DMS53 (cell line): Measurements from ENCODE around the gene ELF3.
A peak's percentile ranks its signal among the peaks of the same experiment; 100 is the strongest.
"Not testable (repeated sequence)": the region's sequence is repeated elsewhere in the genome, so short reads cannot be mapped to it uniquely, and the experiment has no call there.

Experiments
- DNase-seq: peaks from one replicate; lab custom pipeline; 2025; lab: John Stamatoyannopoulos, UW

Gene ELF3

GRCh38 chr1:202034683-202035462 is 24.5 kb downstream of the ELF3 start:
- DNase-seq, result peak; percentile 100

DNA sequence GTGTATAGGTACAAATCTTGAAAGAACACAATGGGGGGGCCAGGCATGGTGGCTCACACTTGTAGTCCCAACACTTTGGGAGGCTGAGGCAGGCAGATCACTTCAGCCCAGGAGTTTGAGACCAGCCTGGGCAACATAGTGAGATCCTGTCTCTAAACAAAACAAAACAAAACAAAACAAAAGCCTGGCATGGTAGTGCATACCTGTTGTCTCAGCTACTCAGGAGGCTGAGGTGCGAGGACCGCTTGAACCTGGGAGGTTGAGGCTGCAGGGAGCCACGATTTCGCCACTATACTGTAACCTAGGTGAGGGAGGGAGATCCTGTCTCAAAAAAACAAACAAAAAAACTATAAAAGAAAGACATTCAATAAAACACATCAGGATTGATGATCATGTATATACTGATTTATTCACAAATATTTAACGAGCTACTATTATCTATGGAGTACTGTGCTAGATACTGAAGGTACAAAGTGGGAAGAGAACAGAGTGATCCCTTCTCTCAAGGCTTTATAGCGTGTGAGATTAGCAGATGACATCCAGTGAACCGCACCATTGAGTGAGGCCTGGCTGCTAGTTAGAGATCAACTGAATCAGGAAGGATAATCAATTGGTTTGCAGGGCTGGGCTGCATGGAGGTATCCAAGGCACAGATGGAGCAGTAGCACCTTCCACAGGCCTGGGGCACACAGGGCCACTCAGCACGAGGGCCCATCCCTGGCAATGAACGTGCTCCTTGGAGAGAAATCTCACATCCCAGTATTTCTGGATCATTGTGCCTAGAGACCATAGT is 26.4 kb downstream of the ELF3 start:
- no peak for DNase-seq

GRCh38 chr1:202037706-202038296 is 27.4 kb downstream of the ELF3 start:
- peak; percentile 56 for DNase-seq

DNA sequence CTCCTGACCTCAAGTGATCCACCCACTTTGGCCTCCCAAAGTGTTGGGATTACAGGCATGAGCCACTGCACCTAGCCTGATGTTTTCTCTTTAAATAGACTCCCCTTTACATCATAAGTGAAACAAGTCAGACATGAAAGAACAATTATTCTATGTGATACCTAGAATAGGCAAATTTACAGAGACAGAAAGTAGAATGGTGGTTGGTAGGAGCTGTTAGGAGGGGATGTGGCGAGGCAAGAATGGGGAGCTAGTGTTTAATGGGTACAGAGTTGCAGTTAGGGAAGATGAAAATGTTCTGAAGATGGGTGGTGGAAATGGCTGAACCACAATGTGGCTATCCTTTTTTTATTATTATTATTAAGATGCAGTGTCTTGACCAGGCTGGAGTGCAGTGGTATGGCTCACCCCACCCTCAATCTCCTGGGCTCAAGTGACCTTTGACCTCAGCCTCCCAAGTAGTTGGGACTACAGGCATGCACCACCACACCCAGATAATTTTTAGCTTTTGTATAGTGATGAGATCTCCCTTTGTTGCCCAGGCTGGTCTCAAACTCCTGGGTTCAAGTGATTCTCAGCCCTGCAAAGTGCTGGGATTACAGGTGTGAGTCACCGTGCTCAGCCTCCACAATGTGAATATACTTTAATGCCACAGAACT is 28.4 kb downstream of the ELF3 start:
- DNase-seq, result no peak

DNA sequence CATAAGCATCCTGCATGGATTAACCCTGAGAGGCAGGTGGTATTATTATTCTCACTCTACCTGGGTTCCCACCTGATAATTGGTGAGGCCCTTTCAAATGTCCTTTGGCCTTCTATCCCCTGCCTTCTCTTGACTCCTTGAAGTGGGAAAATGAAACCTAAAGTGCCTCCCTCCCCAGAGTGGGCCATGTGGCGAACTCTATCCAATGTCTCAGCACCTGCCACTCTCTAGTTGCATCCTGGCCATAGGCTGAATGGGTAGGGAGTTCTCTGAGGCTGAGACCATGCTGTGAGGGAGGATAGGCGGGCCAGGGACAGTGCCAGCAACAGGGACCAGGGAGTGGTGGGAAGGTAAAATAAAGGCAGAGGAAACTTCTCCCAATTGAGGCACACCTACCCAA is 35.3 kb downstream of the ELF3 start:
- peak; percentile 96 for DNase-seq

DNA sequence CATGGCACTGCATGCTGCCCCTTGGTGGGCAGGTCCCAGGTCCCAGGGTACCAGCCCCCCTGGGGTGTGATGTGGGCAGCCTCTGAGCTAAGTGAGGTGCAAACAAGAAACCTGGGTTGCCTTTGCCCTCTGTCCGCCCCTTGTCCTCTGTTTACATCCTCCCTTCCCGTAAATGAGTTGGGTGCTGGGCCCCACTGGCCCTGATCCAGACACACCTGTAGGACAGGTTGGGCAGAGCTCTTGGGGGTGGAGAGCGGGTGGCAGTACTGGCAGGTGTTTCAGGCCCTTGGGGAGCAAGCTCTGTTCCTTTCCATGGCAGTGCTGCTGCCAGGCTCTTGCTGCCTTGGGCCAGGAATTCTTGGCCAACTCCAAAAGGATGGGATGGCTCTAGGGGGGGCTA is 35.8 kb downstream of the ELF3 start:
- DNase-seq, result peak; percentile 100

DNA sequence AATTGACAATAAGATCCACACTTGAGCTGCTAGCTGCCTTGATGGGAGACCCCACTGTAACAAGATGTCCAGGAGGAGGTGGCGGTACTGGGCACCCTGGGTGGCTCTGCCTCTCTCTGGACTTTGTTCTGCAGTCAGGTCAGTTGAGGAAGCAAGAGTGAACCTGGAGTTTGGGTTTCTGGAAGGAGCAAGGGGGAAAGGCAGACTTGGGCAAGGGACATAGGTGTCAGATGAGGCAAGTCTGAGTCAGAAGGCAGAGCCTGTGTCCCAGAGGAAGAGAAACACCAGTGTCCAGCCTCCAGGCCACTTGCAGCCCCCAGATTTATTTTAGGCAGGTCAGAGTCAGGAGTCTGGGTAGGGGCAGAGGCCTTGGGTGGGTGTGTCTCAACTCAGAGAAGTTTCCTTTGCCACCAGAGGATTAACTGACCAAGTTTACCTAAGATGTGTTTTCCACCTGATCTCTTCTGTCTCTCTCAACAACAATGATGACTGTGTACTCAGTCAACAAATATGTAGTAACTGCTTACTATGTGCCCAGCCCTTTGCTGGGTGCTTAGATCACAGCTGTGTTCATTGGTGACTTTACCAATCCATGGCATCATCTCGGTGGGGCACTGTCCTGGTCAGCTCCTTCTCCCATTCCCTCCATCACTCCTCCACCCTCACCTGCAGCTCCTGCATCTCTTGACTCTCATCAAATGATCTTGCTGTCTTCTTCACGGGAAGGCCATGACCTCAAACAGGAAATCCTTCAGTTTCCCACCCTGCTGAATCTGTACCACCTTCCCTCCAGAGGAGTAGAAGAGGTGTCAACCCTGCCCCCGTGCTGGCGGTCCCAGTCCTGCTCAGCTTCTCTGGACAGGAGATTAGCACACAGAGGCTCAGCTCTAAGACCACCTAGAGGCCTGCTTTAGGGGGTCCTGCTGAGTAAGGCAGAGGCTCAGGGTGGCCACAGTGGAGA is 36.6 kb downstream of the ELF3 start:
- peak; percentile 98 for DNase-seq

- peak; percentile 67 for DNase-seq
Observed at GRCh38 chr1:202047977-202048376, 37.6 kb downstream of the ELF3 start.

- DNase-seq, result no peak
Observed at GRCh38 chr1:202049129-202049528, 38.7 kb downstream of the ELF3 start.

DNA sequence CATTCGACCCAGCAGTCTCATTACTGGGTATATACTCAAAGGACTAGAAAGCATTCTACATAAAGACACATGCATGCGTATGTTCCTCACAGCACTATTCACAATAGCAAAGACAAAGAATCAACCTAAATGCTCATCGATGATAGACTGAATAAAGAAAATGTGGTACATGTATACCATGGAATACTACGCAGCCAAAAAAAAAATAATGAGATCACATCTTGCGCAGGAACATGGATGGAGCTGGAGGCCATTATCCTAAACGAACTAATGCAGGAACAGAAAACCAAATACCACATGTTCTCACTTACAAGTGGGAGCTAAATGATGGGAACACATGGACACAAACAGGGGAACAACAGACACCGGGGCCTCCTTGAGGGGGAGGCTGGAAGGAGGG is 43.7 kb downstream of the ELF3 start:
- no peak for DNase-seq

DNA sequence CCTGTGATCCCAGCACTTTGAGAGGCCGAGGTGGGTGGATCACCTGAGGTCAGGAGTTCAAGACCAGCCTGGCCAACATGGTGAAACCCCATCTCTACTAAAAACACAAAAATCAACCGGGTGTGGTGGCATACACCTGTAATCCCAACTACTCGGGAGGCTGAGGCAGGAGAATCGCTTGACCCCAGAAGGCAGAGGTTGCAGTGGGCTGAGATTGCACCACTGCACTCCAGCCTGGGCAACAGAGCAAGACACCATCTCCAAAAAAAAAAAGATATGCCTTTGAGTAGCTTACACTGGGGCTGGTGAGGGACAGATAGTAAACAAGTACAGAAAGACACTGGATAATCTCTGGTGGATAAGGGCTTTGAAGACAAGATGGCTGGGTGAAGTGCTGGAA is 44.3 kb downstream of the ELF3 start:
- not testable (repeated sequence) for DNase-seq

DNA sequence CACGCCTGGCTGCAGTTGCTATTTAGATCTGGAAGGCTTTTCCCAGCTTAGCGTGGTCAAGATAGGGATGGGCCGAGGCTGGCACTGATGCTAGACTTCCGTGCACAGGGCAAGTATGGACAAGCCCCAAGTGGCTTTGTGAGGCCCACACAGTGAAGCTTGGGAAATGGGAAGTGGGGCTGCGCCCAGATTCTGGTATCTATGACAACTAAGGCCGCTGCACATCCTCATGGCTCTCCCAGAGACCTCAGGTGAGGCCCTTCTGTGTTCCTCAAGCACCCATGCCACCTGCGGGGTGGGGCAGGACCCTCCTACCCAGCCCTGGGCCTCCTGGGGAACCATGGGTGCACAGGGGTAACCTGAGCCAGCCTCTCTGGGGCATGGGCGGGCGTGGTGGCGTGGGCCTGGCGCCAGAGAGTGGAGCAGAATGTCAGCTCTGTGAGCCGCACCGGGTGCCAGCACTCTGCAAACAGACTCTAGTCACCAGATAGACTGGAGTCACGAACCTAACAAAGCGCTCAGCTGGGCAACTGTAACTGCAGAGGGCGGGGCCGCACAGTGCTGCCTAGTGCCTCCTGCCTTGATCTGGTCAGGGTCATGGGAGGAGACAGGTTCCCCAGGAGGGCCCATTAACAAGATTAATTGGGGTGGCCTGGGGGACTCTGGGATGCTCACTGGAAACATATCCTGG is 46.4 kb downstream of the ELF3 start:
- DNase-seq, result peak; percentile 100

GRCh38 chr1:202057335-202057704 is 46.9 kb downstream of the ELF3 start:
- not testable (repeated sequence) for DNase-seq

GRCh38 chr1:202058001-202058908 is 47.9 kb downstream of the ELF3 start:
- DNase-seq, result peak; percentile 91

DNA sequence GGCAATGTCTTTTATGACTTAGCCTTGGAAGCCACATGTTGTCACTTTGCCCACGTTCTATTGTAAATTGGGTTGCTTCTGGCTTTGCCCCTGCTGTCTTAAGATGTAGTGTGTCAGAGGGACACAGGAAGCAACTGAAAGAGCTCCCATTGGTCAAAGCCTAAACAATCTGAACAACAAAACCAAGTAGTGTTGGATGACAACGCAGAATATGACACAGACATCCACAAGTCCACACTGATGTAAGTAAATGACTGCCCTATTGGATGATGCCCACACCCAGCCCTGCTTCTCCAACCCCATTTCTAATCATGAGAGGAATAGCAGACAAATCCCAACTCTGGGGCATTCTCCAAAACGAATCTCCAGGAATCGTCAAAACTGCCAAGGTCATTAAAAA is 50.7 kb downstream of the ELF3 start:
- no peak for DNase-seq

GRCh38 chr1:202061787-202062186 is 51.4 kb downstream of the ELF3 start:
- not testable (repeated sequence) for DNase-seq

DNA sequence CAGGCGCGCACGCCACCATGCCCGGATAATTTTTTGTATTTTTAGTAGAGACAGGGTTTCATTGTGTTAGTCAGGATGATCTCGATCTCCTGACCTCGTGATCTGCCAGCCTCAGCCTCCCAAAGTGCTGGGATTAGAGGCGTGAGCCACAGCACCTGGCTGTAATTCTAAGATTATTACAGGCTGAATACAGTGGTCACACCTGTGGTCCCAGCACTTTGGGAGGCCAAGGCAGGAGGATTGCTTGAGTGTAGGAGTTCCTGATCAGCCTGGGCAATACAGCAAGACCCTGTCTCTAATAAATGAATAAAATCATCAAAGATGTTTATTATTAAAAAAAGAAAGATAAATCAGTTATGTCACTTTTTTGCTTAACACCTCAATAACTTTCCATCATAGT is 52.2 kb downstream of the ELF3 start:
- DNase-seq, result not testable (repeated sequence)

DNA sequence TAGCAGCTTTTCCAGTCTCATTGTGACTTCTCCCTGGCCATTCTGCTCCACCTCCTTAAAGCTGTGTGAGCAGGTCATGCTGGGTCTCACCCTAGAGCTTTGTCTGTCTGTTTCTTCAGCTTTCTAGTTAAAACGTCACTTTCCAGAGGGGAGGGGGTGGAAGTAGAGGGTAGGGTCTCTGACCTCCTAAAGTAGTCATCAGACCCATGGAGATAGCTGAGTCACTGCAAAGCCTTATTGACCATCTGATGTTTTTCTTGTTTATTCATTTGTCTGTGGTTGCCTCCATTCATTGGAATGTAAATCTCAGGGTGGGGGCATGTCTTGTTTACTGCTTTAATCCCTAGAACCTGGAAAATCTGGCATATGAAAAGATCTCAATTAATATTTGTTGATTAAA is 52.7 kb downstream of the ELF3 start:
- DNase-seq, result peak; percentile 65

DNA sequence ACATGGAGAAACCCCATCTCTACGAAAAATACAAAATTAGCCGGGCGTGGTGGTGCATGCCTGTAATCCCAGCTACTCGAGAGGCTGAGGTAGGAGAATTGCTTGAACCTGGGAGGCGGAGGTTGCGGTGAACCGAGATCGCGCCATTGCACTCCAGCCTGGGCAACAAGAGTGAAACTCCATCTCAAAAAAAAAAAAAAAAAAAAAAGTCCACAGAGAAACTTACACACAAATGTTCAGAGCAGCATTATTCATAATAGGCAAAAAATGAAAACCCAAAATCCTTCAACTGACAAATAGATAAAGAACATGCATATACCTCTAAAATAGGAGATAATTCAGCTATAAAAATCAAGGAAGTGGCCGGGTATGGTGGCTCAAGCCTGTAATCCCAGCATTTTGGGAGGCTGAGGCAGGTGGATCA is 54.5 kb downstream of the ELF3 start:
- not testable (repeated sequence) for DNase-seq
